ENCODE measurements around the gene CSNK1G3. TPM values are rescaled to one million over a fixed set of nuclear protein-coding genes. Genes with fewer than 3 reads are reported as not detected.

Gene CSNK1G3
- total RNA-seq, 2 experiments from 2014 or later = 31.9 to 33.8 TPM

DNA sequence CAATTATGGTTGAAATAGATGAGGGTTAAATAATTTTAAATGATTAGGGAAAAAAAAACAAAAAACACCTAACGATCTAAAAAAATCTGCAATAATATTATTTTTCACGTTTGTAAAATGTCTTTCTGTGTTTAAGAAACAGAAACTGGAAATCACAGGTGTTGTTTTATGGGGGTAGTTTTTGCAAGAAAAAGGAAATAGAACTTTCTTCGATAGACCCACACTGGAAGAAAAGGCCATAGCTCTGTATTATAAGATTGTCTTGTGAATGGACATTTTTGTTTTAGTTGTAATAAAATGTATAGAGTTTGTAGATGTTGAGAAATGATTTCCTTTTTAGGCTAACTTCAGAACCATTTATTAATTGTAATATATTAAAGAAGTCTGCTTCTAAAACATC, 5.5 kb downstream of the CSNK1G3 start:
- H3K27ac Mint-ChIP-seq = no peak overlapping the region
- intact Hi-C loops (cut with micrococcal nuclease) = no loop called here
- DNase-seq = no peak

DNA sequence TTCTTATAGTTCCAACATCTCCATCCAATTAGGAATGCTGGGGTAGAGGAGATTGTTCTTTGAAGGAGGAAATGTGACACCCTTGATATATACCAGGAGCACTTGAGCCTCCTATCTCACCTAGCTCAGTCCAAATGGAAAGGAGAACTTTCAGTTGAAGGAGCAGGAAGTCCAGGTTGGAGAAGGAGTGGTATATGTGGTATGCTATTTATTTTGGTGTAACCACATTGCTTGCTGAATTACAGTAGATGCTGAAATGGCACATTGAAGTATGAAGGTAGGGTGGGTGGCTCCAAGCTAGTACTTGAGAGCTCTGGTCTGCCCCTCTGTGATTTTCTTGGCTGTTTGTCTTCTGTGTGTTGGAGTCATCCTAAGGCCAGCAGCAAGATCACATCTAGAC, 6.1 kb downstream of the CSNK1G3 start:
- CTCF ChIA-PET = interaction anchor here (0.8 to 0.9 kb wide), 2 partner anchors 95 to 99 kb away, joined by 3 to 5 read pairs; partner anchors contain the start of gene CEP120
- Mint-ChIP-seq H3K4me3 (no peak overlapping the region), H3K4me1 (ENCODE audit: low read depth) (peaks cover 62% of the 10 kb centered on the region), H3K36me3 (ENCODE audit: low read depth) (peaks cover 3% of the 10 kb centered on the region), H3K27me3 (ENCODE audit: low read depth) (no peaks in the 10 kb centered on the region), H3K27ac (no peak overlapping the region), H3K9me3 (no peaks in the 10 kb centered on the region)
- intact Hi-C loops (cut with micrococcal nuclease) = no loop called here
- no peak for DNase-seq

More for the DNA sequence above, 5.5 kb downstream of the CSNK1G3 start:
- CTCF ChIA-PET = interaction anchor here (0.8 to 0.9 kb wide), 2 partner anchors 94 to 99 kb away, joined by 3 to 5 read pairs; partner anchors contain the start of gene CEP120
- Mint-ChIP-seq H3K4me1 (ENCODE audit: low read depth) (peaks cover 61% of the 10 kb centered on the region), H3K9me3 (no peaks in the 10 kb centered on the region), H3K27me3 (ENCODE audit: low read depth) (no peaks in the 10 kb centered on the region), H3K4me3 (no peak overlapping the region), H3K36me3 (ENCODE audit: low read depth) (peaks cover 4% of the 10 kb centered on the region)

DNA sequence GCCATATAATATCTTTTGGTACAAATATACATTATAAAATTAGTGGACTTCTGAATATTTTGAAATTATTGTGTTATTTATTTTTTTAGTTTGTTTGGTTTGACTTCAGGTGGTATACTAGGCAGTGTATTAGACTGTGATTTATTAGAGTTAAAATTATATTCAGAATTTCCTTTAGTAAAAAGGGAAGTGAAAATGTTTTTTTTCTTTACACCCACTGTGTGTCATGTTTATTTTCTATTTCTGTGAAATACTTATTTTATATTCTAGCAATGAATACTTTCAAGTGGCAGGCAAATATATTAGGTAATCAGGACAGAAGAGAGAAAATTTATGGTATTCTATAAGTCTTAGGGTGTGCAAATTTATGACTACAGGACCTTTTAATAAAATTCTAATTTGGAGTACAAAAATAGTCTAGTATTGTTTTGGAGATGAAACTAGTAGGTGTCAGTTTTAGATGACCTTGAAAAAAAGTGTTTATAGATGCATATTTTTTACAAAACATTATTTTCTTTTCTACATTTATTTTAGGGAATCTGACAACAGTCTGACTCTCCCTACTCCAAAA, 8.8 kb downstream of the CSNK1G3 start:
- CTCF ChIA-PET = no interaction called here
- intact Hi-C loops (cut with micrococcal nuclease) = no loop called here
- Mint-ChIP-seq H3K27ac (no peak overlapping the region), H3K9me3 (no peaks in the 10 kb centered on the region), H3K27me3 (ENCODE audit: low read depth) (no peaks in the 10 kb centered on the region), H3K36me3 (ENCODE audit: low read depth) (peaks cover 1% of the 10 kb centered on the region), H3K4me1 (ENCODE audit: low read depth) (peaks cover 51% of the 10 kb centered on the region), H3K4me3 (no peak overlapping the region)
- DNase-seq = no peak

DNA sequence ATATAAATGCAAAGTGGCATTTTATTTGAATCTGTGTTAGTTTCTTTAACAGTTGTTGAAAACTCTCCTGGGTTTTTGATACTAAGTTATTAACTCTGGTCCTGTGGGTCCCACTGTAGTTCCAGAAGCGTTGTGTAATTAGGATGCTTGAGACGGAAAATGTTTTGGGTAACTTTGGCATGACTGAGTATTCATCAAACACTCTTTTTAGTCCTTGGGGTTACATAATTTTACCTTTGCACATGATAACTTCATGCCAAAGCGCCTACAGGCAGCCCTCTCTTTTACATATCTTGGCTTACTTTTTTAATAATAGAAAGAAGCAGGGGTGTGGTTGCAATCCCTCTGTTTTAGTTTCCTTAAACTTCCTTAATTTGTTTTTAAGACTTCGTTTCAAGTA, 12.2 kb downstream of the CSNK1G3 start:
- CTCF ChIA-PET = no interaction called here
- Mint-ChIP-seq H3K4me3 (no peak overlapping the region), H3K36me3 (ENCODE audit: low read depth) (no peaks in the 10 kb centered on the region), H3K4me1 (ENCODE audit: low read depth) (peaks cover 48% of the 10 kb centered on the region), H3K27ac (no peak overlapping the region), H3K27me3 (ENCODE audit: low read depth) (no peaks in the 10 kb centered on the region), H3K9me3 (no peaks in the 10 kb centered on the region)
- intact Hi-C loops (cut with micrococcal nuclease) = no loop called here
- DNase-seq = no peak

DNA sequence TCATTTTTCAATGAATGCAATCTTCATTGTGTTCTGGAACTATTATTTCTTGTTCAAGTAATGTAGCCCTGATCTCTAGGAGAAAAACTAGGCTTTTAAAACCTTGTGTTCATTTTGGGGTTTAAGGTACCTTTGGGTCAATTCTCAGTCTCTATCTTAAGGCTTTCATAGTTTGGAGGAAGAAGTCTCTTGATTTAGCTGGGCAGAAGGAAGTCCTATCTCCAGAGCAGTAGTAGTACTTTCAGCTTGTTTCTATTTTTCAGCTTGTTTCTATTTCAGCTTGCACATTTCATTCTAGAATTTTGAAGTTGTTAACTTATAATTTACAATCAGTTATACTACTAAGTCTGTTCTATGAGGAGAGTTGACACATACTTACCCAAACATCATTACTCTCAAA, 15.2 kb downstream of the CSNK1G3 start:
- intact Hi-C loops (cut with micrococcal nuclease) = loop anchor here (1.0 kb wide), 1 partner anchor 12 kb away; no protein-coding TSS in a partner anchor
- no peaks in the 10 kb centered on the region for H3K9me3 Mint-ChIP-seq
- no peaks in the 10 kb centered on the region for H3K27me3 Mint-ChIP-seq (ENCODE audit: low read depth)
- H3K4me3 Mint-ChIP-seq = no peak overlapping the region
- no peak for DNase-seq
- H3K4me1 Mint-ChIP-seq (ENCODE audit: low read depth) = peaks cover 44% of the 10 kb centered on the region
- no peak overlapping the region for H3K27ac Mint-ChIP-seq
- CTCF ChIA-PET = no interaction called here
- no peaks in the 10 kb centered on the region for H3K36me3 Mint-ChIP-seq (ENCODE audit: low read depth)

DNA sequence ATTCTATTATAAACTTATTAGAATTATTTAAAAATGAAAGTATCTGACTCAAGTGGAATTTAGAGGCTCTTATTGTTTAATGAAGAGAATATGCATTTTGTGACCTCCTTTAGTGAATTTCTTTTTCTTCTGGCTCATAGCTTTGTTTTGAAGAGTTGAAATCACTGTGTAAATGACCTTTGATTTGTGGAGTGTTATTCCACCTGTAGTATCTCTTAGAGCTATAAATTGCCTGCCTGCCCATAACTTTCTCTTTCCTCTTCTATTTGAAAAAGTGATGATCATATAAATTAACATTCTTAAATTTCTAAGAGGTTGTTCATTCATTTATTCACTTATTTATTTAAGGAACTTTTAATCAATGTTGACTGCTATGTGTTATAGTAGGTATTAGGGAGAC, 16.1 kb downstream of the CSNK1G3 start:
- intact Hi-C loops (cut with micrococcal nuclease) = no loop called here
- Mint-ChIP-seq H3K4me1 (ENCODE audit: low read depth) (peaks cover 43% of the 10 kb centered on the region), H3K36me3 (ENCODE audit: low read depth) (no peaks in the 10 kb centered on the region), H3K27ac (no peak overlapping the region), H3K9me3 (no peaks in the 10 kb centered on the region), H3K4me3 (no peak overlapping the region), H3K27me3 (ENCODE audit: low read depth) (no peaks in the 10 kb centered on the region)
- CTCF ChIA-PET = no interaction called here
- DNase-seq = no peak

DNA sequence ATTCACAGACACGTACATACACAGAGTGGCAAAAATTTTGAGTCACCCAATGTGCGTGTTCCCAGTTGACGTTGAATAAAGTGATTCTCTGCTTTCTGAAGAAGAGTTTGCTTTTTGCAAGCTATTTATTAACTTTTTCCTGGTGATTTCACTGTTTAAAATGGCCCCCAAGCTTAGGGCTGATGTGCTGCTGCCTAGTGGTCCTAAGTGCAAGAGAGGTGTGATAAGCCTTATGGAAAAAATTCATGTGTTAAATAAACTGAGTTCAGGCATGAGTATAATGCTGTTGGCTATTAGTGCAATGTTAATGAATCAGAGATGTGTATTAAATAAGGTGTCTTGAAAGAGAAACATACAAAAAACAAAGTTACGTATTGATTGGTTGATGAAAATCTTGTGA, 16.9 kb downstream of the CSNK1G3 start:
- Mint-ChIP-seq H3K27ac (no peak overlapping the region), H3K9me3 (no peaks in the 10 kb centered on the region), H3K4me3 (no peak overlapping the region), H3K4me1 (ENCODE audit: low read depth) (peaks cover 43% of the 10 kb centered on the region), H3K27me3 (ENCODE audit: low read depth) (no peaks in the 10 kb centered on the region), H3K36me3 (ENCODE audit: low read depth) (no peaks in the 10 kb centered on the region)
- DNase-seq = no peak
- intact Hi-C loops (cut with micrococcal nuclease) = no loop called here
- CTCF ChIA-PET = no interaction called here

DNA sequence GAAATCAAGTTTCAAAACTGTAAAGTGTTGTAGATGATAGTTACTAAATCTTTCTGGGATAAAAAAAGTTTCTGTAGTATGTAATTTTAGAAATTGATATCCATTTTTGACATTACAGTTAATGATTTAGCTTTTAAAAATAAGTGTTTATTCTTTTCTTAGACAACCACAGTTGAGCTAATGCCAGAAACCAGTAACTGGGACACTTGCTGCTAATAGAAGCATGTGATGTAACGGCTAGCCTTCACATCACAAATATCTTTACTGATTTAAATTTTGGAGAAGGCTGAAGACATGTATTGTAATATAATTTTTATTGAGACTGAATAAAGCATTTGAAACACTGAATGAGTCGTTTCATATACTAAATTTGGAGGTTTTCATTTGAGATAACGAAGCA, 18.8 kb downstream of the CSNK1G3 start:
- Mint-ChIP-seq H3K9me3 (no peaks in the 10 kb centered on the region), H3K4me1 (ENCODE audit: low read depth) (peaks cover 44% of the 10 kb centered on the region), H3K27me3 (ENCODE audit: low read depth) (no peaks in the 10 kb centered on the region), H3K36me3 (ENCODE audit: low read depth) (no peaks in the 10 kb centered on the region), H3K27ac (no peak overlapping the region), H3K4me3 (no peak overlapping the region)
- intact Hi-C loops (cut with micrococcal nuclease) = no loop called here
- CTCF ChIA-PET = interaction anchor here (0.7 to 0.8 kb wide), 2 partner anchors 15 to 16 kb away, joined by 3 to 4 read pairs; no protein-coding TSS in a partner anchor
- no peak for DNase-seq

DNA sequence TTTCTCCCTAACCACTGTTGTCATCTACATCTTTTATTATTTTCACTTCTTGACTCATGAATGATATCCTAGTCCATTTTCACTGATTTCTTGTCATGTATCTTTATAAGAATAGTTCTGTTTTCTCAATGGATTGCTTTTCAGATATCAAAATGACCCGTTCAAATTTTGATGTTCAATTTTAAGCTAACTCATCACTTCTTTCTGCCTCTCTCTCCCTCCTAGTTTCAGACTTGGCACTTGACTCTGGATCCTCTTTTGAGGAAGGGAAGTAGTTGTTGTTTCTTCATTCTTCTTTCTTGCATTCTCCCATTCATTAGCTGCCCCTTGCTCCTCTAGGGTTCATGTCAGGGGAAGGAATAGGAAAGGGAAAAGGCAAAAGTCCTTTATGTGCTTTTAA, 23.7 kb downstream of the CSNK1G3 start:
- Mint-ChIP-seq H3K4me3 (no peak overlapping the region), H3K4me1 (ENCODE audit: low read depth) (peaks cover 34% of the 10 kb centered on the region), H3K27me3 (ENCODE audit: low read depth) (no peaks in the 10 kb centered on the region), H3K9me3 (no peaks in the 10 kb centered on the region), H3K36me3 (ENCODE audit: low read depth) (no peaks in the 10 kb centered on the region), H3K27ac (no peak overlapping the region)
- DNase-seq = no peak
- CTCF ChIA-PET = interaction anchor here (0.7 kb wide), 2 partner anchors 164 to 784 kb away, joined by 3 read pairs; no protein-coding TSS in a partner anchor
- intact Hi-C loops (cut with micrococcal nuclease) = no loop called here

DNA sequence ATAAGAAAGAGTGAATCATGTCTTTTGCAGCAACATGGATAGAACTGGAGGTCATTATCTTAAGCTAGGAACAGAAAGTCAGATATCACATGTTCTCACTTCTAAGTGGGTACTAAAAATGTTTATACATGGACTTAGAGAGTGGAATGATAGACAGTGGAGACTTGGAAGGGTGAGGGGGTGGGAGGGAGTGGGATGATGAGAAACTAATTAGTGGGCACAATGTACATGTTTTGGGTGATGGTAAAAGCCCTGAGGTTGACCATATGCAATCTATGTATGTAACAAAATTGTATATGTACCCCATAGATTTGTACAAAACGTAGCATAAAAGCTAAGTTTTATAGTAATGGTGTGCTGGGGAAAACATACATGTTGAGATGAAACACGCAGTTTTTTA, 25.3 kb downstream of the CSNK1G3 start:
- H3K4me3 Mint-ChIP-seq = no peak overlapping the region
- no peak for DNase-seq
- peaks cover 33% of the 10 kb centered on the region for H3K4me1 Mint-ChIP-seq (ENCODE audit: low read depth)
- intact Hi-C loops (cut with micrococcal nuclease) = no loop called here
- H3K36me3 Mint-ChIP-seq (ENCODE audit: low read depth) = no peaks in the 10 kb centered on the region
- no peaks in the 10 kb centered on the region for H3K27me3 Mint-ChIP-seq (ENCODE audit: low read depth)
- no peak overlapping the region for H3K27ac Mint-ChIP-seq
- CTCF ChIA-PET = no interaction called here
- no peaks in the 10 kb centered on the region for H3K9me3 Mint-ChIP-seq

DNA sequence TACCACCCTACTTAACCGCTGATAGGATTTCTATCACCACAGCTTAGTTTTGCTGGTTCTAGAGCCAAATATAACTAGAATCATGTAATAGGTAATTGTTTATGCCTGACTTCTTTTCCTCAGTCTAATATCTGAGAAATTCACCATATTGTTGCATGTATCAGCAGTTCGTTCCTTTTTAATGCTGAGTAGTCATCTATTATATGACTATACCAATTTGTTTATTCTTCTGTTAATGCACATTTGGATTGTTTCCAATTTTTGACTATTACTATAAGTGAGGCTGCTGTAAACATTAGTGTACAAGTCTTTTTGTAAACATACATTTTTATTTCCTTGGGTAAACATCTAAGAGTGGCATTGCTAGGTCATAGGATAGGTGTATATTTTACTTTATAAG, 25.9 kb downstream of the CSNK1G3 start:
- CTCF ChIA-PET = no interaction called here
- Mint-ChIP-seq H3K4me3 (no peak overlapping the region), H3K36me3 (ENCODE audit: low read depth) (no peaks in the 10 kb centered on the region), H3K9me3 (no peaks in the 10 kb centered on the region), H3K27me3 (ENCODE audit: low read depth) (no peaks in the 10 kb centered on the region), H3K27ac (no peak overlapping the region), H3K4me1 (ENCODE audit: low read depth) (peaks cover 39% of the 10 kb centered on the region)
- intact Hi-C loops (cut with micrococcal nuclease) = no loop called here
- no peak for DNase-seq

DNA sequence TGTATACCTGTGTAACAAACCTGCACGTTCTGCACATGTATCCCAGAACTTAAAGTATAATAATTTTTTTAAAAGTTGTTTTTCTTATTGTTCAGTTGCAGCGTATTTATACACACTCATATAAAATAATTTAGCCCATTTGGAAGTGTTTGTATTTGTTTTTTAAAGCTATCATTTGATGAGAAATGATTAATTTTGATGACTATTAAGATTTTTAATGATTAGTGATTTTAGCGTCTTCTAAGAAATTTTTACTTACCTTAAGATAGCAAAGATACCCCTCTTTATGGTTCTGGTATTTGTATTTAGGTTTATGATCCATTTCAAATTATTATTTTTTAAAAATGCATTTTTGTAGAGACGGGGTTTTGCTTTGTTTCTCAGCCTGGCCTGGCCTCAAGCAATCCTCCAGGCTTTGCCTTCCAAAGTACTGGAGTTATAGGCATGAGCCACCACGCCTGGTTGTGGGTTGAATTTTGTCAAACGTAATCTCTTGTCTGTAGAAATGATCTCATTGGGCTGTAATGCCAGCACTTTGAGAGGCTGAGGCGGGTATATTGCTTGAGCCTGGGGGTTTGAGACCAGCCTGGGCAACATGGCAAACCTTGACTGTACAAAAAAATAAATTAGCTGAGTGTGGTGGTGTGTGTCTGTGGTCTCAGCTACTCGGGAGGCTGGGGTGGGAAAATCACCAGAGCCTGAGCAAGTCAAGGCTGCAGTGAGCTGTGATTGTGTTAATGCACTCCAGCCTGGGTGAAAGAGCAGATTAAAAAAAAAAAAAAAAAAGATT, 26.9 kb downstream of the CSNK1G3 start:
- H3K27me3 Mint-ChIP-seq (ENCODE audit: low read depth) = no peaks in the 10 kb centered on the region
- CTCF ChIA-PET = interaction anchor here (1.7 kb wide), 1 partner anchor 53 kb away, joined by 3 read pairs; no protein-coding TSS in a partner anchor
- intact Hi-C loops (cut with micrococcal nuclease) = no loop called here
- H3K9me3 Mint-ChIP-seq = no peaks in the 10 kb centered on the region
- no peak for DNase-seq
- H3K4me3 Mint-ChIP-seq = no peak overlapping the region
- H3K4me1 Mint-ChIP-seq (ENCODE audit: low read depth) = peaks cover 42% of the 10 kb centered on the region
- no peak overlapping the region for H3K27ac Mint-ChIP-seq
- H3K36me3 Mint-ChIP-seq (ENCODE audit: low read depth) = no peaks in the 10 kb centered on the region

DNA sequence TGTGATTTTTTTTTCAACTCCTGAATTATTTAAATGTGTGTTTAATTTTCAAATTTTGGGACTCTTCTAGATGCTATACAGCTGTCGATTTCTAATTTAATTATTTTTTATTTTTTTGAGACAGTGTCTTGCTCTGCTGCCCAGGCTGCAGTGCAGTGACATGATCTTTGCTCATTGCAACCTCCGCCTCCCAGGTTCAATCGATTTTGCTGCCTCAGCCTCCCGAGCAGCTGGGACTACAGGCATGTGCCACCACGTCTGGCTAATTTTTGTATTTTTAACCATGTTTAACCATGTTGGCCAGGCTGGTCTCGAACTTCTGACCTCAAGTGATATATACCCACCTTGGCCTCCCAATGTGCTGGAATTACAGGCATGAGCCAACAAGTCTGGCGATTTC, 28.6 kb downstream of the CSNK1G3 start:
- no peak for DNase-seq
- Mint-ChIP-seq H3K27me3 (ENCODE audit: low read depth) (no peaks in the 10 kb centered on the region), H3K9me3 (no peaks in the 10 kb centered on the region), H3K27ac (no peak overlapping the region), H3K4me1 (ENCODE audit: low read depth) (peaks cover 41% of the 10 kb centered on the region), H3K4me3 (no peak overlapping the region), H3K36me3 (ENCODE audit: low read depth) (no peaks in the 10 kb centered on the region)
- CTCF ChIA-PET = no interaction called here
- intact Hi-C loops (cut with micrococcal nuclease) = loop anchor here (10.0 kb wide), 1 partner anchor 446 kb away; no protein-coding TSS in a partner anchor

Data from activated naive CD4-positive, alpha-beta T cell treated with anti-CD3 and anti-CD28 coated beads for 36 hours (primary cell).